Tibial nerve (tissue), 4 donors: ENCODE data around the gene RBM4B.

Experiments
- EP300 ChIP-seq, 2 donors: sonication (generic); formaldehyde crosslinking; IDR thresholded peaks; one replicate each; pipeline ENCODE4 v1.6.1; 2017; ENCODE audit warnings: antibody characterized with exemption in 2 of 2, mild to moderate bottlenecking in 1 of 2
- TF ChIP-seq, protein P1 (sequence below), 5 experiments: fragments of 200-600 bp in 3 of 5; fragments of 450-650 bp in 2 of 5; sonication (generic) in 3 of 5; IDR thresholded peaks; one replicate each; pipeline ENCODE4 v1.5.1; 2016 to 2019; ENCODE audit warnings: antibody characterized with exemption in 5 of 5, mild to moderate bottlenecking in 3 of 5, moderate library complexity in 2 of 5

DNA sequence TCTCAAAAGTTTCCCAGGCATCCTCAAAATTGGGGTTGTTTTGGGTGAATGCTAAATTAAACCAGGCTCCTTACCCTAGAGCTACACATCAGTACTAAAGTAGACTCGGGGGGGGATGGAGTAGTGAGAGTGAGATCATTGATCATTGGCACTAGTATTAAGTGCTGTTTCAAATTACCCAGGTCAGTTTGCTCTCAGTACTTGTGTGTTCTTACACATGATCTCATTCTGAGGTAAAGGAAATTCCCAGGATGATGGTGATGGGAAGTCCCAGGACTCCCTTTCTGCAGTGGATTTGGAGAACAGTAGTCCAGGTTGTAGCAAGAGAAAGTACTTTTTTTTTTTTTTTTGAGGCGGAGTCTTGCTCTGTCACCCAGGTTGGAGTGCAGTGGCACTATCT is 26.7 kb downstream of the RBM4B start:
- TF ChIP-seq, protein P1, sequence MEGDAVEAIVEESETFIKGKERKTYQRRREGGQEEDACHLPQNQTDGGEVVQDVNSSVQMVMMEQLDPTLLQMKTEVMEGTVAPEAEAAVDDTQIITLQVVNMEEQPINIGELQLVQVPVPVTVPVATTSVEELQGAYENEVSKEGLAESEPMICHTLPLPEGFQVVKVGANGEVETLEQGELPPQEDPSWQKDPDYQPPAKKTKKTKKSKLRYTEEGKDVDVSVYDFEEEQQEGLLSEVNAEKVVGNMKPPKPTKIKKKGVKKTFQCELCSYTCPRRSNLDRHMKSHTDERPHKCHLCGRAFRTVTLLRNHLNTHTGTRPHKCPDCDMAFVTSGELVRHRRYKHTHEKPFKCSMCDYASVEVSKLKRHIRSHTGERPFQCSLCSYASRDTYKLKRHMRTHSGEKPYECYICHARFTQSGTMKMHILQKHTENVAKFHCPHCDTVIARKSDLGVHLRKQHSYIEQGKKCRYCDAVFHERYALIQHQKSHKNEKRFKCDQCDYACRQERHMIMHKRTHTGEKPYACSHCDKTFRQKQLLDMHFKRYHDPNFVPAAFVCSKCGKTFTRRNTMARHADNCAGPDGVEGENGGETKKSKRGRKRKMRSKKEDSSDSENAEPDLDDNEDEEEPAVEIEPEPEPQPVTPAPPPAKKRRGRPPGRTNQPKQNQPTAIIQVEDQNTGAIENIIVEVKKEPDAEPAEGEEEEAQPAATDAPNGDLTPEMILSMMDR (IDR thresholded peaks at IDR 0.05): no peak
- TF ChIP-seq EP300 (IDR thresholded peaks at IDR 0.05): no peak
